HEK293 (cell line): ENCODE data around the gene CYS1.

ENCODE experiments used
- MYNN ChIP-seq: fragments of 450-650 bp; formaldehyde crosslinking; IDR thresholded peaks from 2 replicates; pipeline ENCODE4 v1.5.1; 2016; ENCODE audit warnings: missing biosample characterization, missing genetic modification characterization, borderline replicate concordance
- YY1 ChIP-seq: fragments of 450-650 bp; formaldehyde crosslinking; IDR thresholded peaks from 2 replicates; pipeline ENCODE4 v1.5.1; 2018; ENCODE audit warnings: missing biosample characterization, missing genetic modification characterization
- ZNF174 ChIP-seq: fragments of 450-650 bp; formaldehyde crosslinking; IDR thresholded peaks from 2 replicates; pipeline ENCODE4 v1.5.0; 2017; ENCODE audit warnings: missing biosample characterization, mild to moderate bottlenecking, missing genetic modification characterization
- ZNF211 ChIP-seq: fragments of 450-650 bp; formaldehyde crosslinking; IDR thresholded peaks from 2 replicates; pipeline ENCODE4 v1.5.1; 2016; ENCODE audit warnings: low read depth, missing biosample characterization, missing genetic modification characterization
- ZNF501 ChIP-seq: fragments of 450-650 bp; formaldehyde crosslinking; IDR thresholded peaks from 2 replicates; pipeline ENCODE4 v1.5.1; 2016; ENCODE audit warnings: missing biosample characterization, missing genetic modification characterization
- ZNF645 ChIP-seq: fragments of 450-650 bp; formaldehyde crosslinking; IDR thresholded peaks from 2 replicates; pipeline ENCODE4; 2016; ENCODE audit warnings: missing biosample characterization, missing genetic modification characterization
- ZNF785 ChIP-seq: fragments of 450-650 bp; formaldehyde crosslinking; IDR thresholded peaks from 2 replicates; pipeline ENCODE4 v1.5.1; 2016; ENCODE audit warnings: missing biosample characterization, missing genetic modification characterization
- TF ChIP-seq, protein P1 (sequence below): fragments of 450-650 bp; formaldehyde crosslinking; IDR thresholded peaks from 2 replicates; pipeline ENCODE4 v1.5.1; 2016; ENCODE audit warnings: missing biosample characterization, missing genetic modification characterization

DNA sequence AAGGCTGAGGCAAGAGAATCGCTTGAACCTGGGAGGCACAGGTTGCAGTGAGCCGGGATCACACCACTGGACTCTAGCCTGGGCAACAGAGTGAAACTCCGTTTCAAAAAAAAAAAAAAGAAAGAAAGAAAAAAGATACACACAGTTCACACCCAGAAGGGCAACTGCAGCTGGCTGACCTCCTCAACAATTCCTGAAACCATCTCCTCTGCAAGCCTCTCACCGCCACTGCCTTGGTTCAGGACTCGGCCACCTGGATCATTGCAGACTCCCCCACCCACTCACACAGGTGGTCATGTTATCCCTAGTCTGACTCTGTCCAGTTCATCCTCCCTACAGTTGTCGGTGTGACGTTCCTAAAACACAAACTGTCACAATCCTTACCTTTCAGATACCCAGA, 2.2 kb downstream of the CYS1 start:
- no peak for TF ChIP-seq ZNF501
- TF ChIP-seq YY1: no peak
- no peak for TF ChIP-seq ZNF174 (tag by site-specific recombination)
- no peak for TF ChIP-seq MYNN
- no peak for TF ChIP-seq ZNF211 (tag by site-specific recombination)
- no peak for TF ChIP-seq ZNF785 (tag by site-specific recombination)
- TF ChIP-seq, protein P1, sequence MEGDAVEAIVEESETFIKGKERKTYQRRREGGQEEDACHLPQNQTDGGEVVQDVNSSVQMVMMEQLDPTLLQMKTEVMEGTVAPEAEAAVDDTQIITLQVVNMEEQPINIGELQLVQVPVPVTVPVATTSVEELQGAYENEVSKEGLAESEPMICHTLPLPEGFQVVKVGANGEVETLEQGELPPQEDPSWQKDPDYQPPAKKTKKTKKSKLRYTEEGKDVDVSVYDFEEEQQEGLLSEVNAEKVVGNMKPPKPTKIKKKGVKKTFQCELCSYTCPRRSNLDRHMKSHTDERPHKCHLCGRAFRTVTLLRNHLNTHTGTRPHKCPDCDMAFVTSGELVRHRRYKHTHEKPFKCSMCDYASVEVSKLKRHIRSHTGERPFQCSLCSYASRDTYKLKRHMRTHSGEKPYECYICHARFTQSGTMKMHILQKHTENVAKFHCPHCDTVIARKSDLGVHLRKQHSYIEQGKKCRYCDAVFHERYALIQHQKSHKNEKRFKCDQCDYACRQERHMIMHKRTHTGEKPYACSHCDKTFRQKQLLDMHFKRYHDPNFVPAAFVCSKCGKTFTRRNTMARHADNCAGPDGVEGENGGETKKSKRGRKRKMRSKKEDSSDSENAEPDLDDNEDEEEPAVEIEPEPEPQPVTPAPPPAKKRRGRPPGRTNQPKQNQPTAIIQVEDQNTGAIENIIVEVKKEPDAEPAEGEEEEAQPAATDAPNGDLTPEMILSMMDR: no peak
- no peak for TF ChIP-seq ZNF645 (tag by site-specific recombination)
